Keratinocyte (primary cell): ENCODE results near the gene PFKFB3. TPM values are rescaled to one million over a fixed set of nuclear protein-coding genes. Genes with fewer than 3 reads are reported as not detected.
A peak's percentile ranks its signal among the peaks of the same experiment; 100 is the strongest.

Experiments used
- DNase-seq: peaks from one replicate; pipeline ENCODE4 v3.0.0-alpha.2; 2011; ENCODE audit warnings: low read depth, missing footprints, low spot score
- FAIRE-seq: peaks from 2 replicates; lab custom pipeline; 2011; peaks lifted over from hg19 to GRCh38; lab: Jason Lieb, UNC
- H2AFZ ChIP-seq: 2 replicates; pipeline ENCODE4 v1.6.0; 2012; ENCODE audit warnings: low read length, control low read depth, inconsistent platforms; ENCODE audit not compliant: control insufficient read depth
- H3K27ac ChIP-seq: 2 replicates; pipeline ENCODE4 v1.5.1; 2011; ENCODE audit warnings: low read length; ENCODE audit not compliant: control insufficient read depth, insufficient read depth
- H3K27me3 ChIP-seq: 3 replicates; pipeline ENCODE4 v1.6.0; 2011; ENCODE audit warnings: low read length; ENCODE audit not compliant: control insufficient read depth, insufficient read depth; ENCODE audit errors: extremely low read depth
- H3K36me3 ChIP-seq, 2 experiments: 2 replicates in 1 of 2; 3 replicates in 1 of 2; pipeline ENCODE4 v1.5.1; 2011; ENCODE audit warnings: low read length in 2 of 2, mild to moderate bottlenecking in 1 of 2; ENCODE audit not compliant: control insufficient read depth in 2 of 2, insufficient read depth in 2 of 2; ENCODE audit errors: extremely low read depth in 1 of 2
- H3K4me1 ChIP-seq: 3 replicates; pipeline ENCODE4 v1.5.1; 2011; ENCODE audit warnings: low read length; ENCODE audit not compliant: control insufficient read depth, insufficient read depth; ENCODE audit errors: extremely low read depth
- H3K4me2 ChIP-seq: 3 replicates; pipeline ENCODE4 v1.6.0; 2011; ENCODE audit warnings: low read depth, low read length; ENCODE audit not compliant: control insufficient read depth, insufficient read depth; ENCODE audit errors: extremely low read depth
- H3K4me3 ChIP-seq, 3 experiments: fragments of 200-600 bp in 1 of 3; sonication (generic) in 1 of 3; 2 replicates in 2 of 3; 3 replicates in 1 of 3; pipeline ENCODE4 v1.5.1; 2011 to 2016; ENCODE audit warnings: low read length in 3 of 3, mild to moderate bottlenecking in 3 of 3, control low read depth in 2 of 3, inconsistent platforms in 1 of 3, low read depth in 1 of 3, mixed read lengths in 1 of 3, mixed run types in 1 of 3, moderate library complexity in 1 of 3; ENCODE audit not compliant: control insufficient read depth in 2 of 3, insufficient read depth in 2 of 3; ENCODE audit errors: extremely low read depth in 1 of 3
- H3K79me2 ChIP-seq: 2 replicates; pipeline ENCODE4 v1.6.0; 2012; ENCODE audit warnings: low read length; ENCODE audit not compliant: control insufficient read depth, insufficient read depth
- H3K9ac ChIP-seq: 3 replicates; pipeline ENCODE4 v1.6.0; 2011; ENCODE audit warnings: low read length; ENCODE audit not compliant: control insufficient read depth, insufficient read depth; ENCODE audit errors: extremely low read depth
- H3K9me1 ChIP-seq: 3 replicates; pipeline ENCODE4 v1.6.0; 2011; ENCODE audit warnings: low read length; ENCODE audit not compliant: control insufficient read depth, insufficient read depth; ENCODE audit errors: extremely low read depth
- H3K9me3 ChIP-seq: 2 replicates; pipeline ENCODE4 v1.5.1; 2012; ENCODE audit warnings: low read depth, low read length; ENCODE audit not compliant: control insufficient read depth
- H4K20me1 ChIP-seq: 3 replicates; pipeline ENCODE4 v1.6.0; 2011; ENCODE audit warnings: low read length; ENCODE audit not compliant: control insufficient read depth, insufficient read depth; ENCODE audit errors: extremely low read depth
- CTCF ChIP-seq, 3 experiments: IDR thresholded peaks in 1 of 3; conservative IDR thresholded peaks in 1 of 3; optimal IDR thresholded peaks in 1 of 3; 2 replicates in 2 of 3; 3 replicates in 1 of 3; pipeline versions ENCODE3 to v1.5.1; 2011; ENCODE audit warnings: low read length in 3 of 3, mild to moderate bottlenecking in 3 of 3, moderate library complexity in 2 of 3, control low read depth in 1 of 3, inconsistent platforms in 1 of 3; ENCODE audit not compliant: insufficient read depth in 2 of 3; ENCODE audit errors: extremely low read depth in 1 of 3
- EZH2 ChIP-seq: IDR thresholded peaks from one replicate; pipeline ENCODE4 v1.6.1; 2012; ENCODE audit warnings: inconsistent platforms, mild to moderate bottlenecking, low read length, moderate library complexity
- dilution Hi-C: fragments of 300-500 bp; cut with MboI; formaldehyde crosslinking; loops from one replicate; pipeline ENCODE4 v1.7.0; 2020; ENCODE audit warnings: low sequenced_read_pairs; ENCODE audit not compliant: extremely low pct_ligation_motif_present
- polyA plus RNA-seq, 5 experiments: library from polyadenylated mRNA; depleted of rRNA in 3 of 5; stranded (reverse) in 3 of 5; stranded (forward) in 1 of 5; unstranded in 1 of 5; fragments of >200 nt; gene quantifications; 1 replicate in 1 of 5; 2 replicates in 3 of 5; 3 replicates in 1 of 5; pipeline versions ENCODE4 v1.2.1 to v1.2.3, GENCODE V29; 2011 to 2012; ENCODE audit warnings: missing spikeins in 2 of 5, low read depth in 1 of 5, low replicate concordance in 1 of 5

The PFKFB3 gene
- polyA plus RNA-seq, 1 donor (not counting 4 experiments of a cell fraction or from before 2014, with no cell fraction given): 18.6 TPM

GRCh38 chr10:6299743-6300105 is 97.0 kb downstream of the PFKFB3 start:
- DNase-seq (no peak), FAIRE-seq (no peak)
- Histone ChIP-seq H2AFZ (no peak overlapping the region), H3K4me2 (peak overlapping the region; percentile 66), H3K79me2 (no peaks in the 10 kb centered on the region), H3K9ac (peak overlapping the region; percentile 14), H3K4me3 (no peak overlapping the region), H3K27ac (peak overlapping the region; percentile 67), H3K36me3 (no peaks in the 10 kb centered on the region), H3K4me1 (peaks cover 38% of the 10 kb centered on the region), H3K9me3 (no peaks in the 10 kb centered on the region), H3K9me1 (no peaks in the 10 kb centered on the region), H3K27me3 (no peaks in the 10 kb centered on the region), H4K20me1 (no peaks in the 10 kb centered on the region)
- TF ChIP-seq CTCF (optimal IDR thresholded peaks at IDR 0.05 in 1 of 3, IDR thresholded peaks at IDR 0.05 in 1 of 3, conservative IDR thresholded peaks at IDR 0.05 in 1 of 3; ENCODE audit: extremely low read depth in 1 of 3, insufficient read depth in 2 of 3, low read length in 3 of 3) (no peak), EZH2 (no peak)
- dilution Hi-C loops: no loop called here

GRCh38 chr10:6300106-6300783 is 97.5 kb downstream of the PFKFB3 start:
- Histone ChIP-seq H3K4me2 (peak overlapping the region; percentile 66), H3K79me2 (no peaks in the 10 kb centered on the region), H3K27ac (peak overlapping the region; percentile 67), H3K4me1 (peaks cover 38% of the 10 kb centered on the region), H3K9ac (peak overlapping the region; percentile 14), H3K36me3 (no peaks in the 10 kb centered on the region), H4K20me1 (no peaks in the 10 kb centered on the region), H3K9me3 (no peaks in the 10 kb centered on the region), H3K27me3 (no peaks in the 10 kb centered on the region), H3K4me3 (no peak overlapping the region), H3K9me1 (no peaks in the 10 kb centered on the region), H2AFZ (no peak overlapping the region)
- DNase-seq (no peak), FAIRE-seq (peak; percentile 80)
- dilution Hi-C loops: no loop called here
- TF ChIP-seq CTCF (optimal IDR thresholded peaks at IDR 0.05 in 1 of 3, IDR thresholded peaks at IDR 0.05 in 1 of 3, conservative IDR thresholded peaks at IDR 0.05 in 1 of 3; ENCODE audit: extremely low read depth in 1 of 3, insufficient read depth in 2 of 3, low read length in 3 of 3) (no peak), EZH2 (peak; percentile 33)
